Retinal pigment epithelial cell (primary cell): Measurements from ENCODE around the gene ZPBP.

Source experiments
- DNase-seq: peaks from one replicate; pipeline ENCODE4 v3.0.0-alpha.2; 2010; ENCODE audit warnings: low read depth
- H3K4me3 ChIP-seq: 2 replicates; pipeline ENCODE4 v1.5.1; 2011; ENCODE audit warnings: mild to moderate bottlenecking, low read length, control low read depth, moderate library complexity
- CTCF ChIP-seq: conservative IDR thresholded peaks from 2 replicates; pipeline ENCODE4 v1.5.1; 2011; ENCODE audit warnings: low read depth, low read length, control low read depth, inconsistent platforms

ZPBP gene

DNA sequence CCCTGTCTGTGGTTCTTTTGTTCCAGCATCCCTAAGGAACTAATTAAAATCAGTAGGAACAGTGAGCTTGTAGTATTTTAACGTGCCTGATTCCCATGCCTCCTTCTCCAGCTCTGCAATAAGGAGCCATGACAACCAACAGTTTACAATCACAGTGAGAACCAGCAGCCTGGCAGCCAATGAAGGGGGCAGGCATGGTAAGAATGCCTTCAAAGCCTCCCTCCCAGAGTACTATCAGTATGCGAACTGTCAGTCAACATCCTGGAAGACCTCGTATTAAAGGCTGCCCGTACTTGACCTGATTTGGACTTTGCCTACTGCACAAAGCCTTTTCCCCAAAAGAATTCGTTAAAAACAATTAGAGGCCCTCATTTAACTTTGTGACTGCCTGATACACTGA, 7.7 kb downstream of the ZPBP start:
- no peak overlapping the region for H3K4me3 ChIP-seq
- no peak for TF ChIP-seq CTCF
- DNase-seq: no peak

GRCh38 chr7:50073093-50073492, 20.0 kb downstream of the ZPBP start:
- no peak for TF ChIP-seq CTCF
- no peak for DNase-seq
- H3K4me3 ChIP-seq: no peak overlapping the region

- H3K4me3 ChIP-seq: no peak overlapping the region
- TF ChIP-seq CTCF: no peak
- DNase-seq: no peak
Measured at GRCh38 chr7:50069613-50070012, 23.4 kb downstream of the ZPBP start.

- H3K4me3 ChIP-seq: peak overlapping the region; percentile 22
- DNase-seq: no peak
- no peak for TF ChIP-seq CTCF
Measured at GRCh38 chr7:50068850-50069551, 24.0 kb downstream of the ZPBP start.

DNA sequence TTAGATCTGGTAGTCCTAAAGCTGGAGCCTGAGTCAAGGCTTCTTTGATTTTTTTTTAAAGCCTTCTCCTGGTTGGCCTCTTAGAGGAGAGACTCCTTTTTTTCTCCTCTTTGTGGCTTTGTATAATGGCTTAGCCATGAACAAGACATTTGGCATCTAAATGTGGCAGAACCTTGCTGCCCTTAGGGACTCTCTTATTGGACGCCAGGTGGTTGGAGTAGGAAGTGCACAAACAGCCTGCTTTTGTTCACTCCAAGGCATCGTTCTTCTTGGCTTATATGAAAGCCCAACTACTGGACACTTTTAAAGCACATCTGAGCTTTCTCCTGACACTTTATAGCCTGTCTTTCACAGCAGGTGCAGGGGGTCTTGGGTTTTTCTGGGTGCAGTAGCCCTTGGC, 25.0 kb downstream of the ZPBP start:
- no peak for DNase-seq
- no peak overlapping the region for H3K4me3 ChIP-seq
- TF ChIP-seq CTCF: no peak

- H3K4me3 ChIP-seq: no peak overlapping the region
- DNase-seq: no peak
- TF ChIP-seq CTCF: no peak
Measured at GRCh38 chr7:50062951-50063350, 30.1 kb downstream of the ZPBP start.

DNA sequence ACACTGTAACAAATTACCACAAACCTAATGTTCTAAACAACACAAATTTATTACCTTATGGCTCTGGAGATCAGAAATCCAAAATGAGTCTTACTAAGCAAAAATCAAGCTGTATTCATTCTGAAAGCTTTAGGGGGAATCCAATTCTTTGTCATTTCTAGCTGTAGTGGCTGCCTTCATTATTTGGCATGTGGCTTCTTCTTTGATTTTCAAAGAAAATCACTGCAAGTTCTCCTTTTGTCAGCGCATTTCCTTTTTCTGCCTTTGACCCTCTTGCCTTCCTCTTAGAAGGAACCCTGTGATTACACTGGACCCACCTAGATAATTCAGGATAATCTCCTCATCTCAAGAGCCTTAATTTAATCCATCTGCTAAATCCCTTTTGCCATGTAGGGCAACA, 36.9 kb downstream of the ZPBP start:
- TF ChIP-seq CTCF: no peak
- DNase-seq: no peak
- H3K4me3 ChIP-seq: no peak overlapping the region
